Astrocyte (in vitro differentiated cells and primary cell): ENCODE measurements around the gene ECM1.

Source experiments
- EZH2 ChIP-seq: IDR thresholded peaks from 2 replicates; pipeline ENCODE4 v1.6.1; 2012; ENCODE audit warnings: mild to moderate bottlenecking, low read length, inconsistent platforms; ENCODE audit not compliant: insufficient read depth
- TF ChIP-seq, protein P1 (sequence below): IDR thresholded peaks from 2 replicates; pipeline ENCODE4 v1.5.1; 2011; ENCODE audit warnings: low read depth, mild to moderate bottlenecking, inconsistent platforms, low read length, moderate library complexity; ENCODE audit not compliant: insufficient read depth

- TF ChIP-seq, protein P1, sequence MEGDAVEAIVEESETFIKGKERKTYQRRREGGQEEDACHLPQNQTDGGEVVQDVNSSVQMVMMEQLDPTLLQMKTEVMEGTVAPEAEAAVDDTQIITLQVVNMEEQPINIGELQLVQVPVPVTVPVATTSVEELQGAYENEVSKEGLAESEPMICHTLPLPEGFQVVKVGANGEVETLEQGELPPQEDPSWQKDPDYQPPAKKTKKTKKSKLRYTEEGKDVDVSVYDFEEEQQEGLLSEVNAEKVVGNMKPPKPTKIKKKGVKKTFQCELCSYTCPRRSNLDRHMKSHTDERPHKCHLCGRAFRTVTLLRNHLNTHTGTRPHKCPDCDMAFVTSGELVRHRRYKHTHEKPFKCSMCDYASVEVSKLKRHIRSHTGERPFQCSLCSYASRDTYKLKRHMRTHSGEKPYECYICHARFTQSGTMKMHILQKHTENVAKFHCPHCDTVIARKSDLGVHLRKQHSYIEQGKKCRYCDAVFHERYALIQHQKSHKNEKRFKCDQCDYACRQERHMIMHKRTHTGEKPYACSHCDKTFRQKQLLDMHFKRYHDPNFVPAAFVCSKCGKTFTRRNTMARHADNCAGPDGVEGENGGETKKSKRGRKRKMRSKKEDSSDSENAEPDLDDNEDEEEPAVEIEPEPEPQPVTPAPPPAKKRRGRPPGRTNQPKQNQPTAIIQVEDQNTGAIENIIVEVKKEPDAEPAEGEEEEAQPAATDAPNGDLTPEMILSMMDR, result no peak
- no peak for TF ChIP-seq EZH2
Observed at GRCh38 chr1:150476754-150477153, 31.2 kb upstream of the ECM1 start.
